NCI-H69 (cell line): Measurements from ENCODE around the gene EEF2K.

Experiments
- DNase-seq: peaks from one replicate; lab custom pipeline; 2025; lab: John Stamatoyannopoulos, UW

The EEF2K gene

DNA sequence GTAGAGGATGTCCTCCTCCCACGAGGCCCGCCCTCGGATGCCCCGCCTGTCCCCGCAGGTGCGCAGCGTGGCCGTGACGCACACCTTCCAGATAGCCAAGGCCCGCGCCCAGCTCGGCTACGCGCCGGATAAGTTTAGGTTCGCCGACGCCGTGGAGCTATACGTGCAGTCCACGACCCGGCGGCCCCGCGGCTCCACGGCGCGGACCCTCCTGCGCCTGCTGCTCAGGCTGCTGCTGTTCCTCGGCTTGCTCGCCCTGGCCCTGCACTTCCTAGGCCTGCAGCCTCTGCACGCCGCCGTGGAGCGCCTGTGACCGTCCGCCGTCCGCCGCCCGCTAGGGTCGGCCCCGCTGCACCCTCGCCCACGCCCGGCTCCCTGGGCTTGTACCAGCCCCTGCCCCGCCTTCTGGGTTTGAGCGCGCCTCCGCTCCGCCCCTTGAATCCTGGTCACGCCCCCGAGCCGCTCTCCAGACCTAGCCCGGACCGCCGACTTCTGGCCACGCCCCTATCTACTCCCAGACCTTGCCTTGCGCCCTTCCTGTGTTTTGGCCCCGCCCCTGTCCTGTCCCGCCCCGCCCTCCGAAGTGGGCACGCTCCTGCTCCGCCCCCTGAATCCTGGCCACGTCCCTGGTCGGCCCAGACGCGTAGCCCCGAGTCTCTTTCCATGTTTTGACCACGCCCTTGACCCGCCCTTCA is 15.8 kb upstream of the EEF2K start:
- DNase-seq, result peak; percentile 99

DNA sequence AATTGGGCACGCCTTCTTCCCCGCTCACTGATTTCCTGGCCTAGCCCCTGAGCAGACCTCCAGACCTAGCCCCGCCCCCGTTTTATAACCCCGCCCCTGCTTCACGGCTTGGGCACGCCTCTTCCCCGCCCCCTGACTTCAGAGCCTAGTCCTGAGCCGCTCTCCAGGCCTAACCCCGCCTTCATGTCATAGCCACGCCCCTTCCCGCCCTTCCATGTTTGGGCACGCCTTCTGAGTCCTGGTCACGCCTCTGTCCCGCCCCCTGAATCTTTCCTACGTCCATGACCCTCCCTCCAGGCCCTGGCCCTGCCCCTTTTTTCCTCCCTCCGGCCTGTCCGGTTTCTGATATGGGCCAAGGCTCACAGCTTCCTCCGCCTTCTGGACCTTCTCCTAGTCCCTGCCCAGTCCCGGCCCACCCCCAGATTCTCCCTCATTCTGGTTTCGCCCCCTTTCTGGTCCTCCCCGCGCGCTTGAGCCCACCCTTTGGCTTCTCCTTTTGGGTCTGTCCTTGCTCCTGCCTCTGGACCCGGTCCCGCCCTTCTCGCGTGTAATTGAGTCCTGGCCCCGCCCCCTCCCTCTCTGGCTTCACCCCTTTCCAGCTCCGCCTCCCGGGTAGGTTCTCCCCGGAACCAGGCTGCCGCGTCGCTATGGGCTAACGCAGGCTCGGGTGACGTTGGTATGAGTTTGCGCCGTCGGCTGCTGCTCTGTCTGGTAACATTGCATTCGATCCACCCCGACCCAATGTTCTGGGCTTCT is 15.1 kb upstream of the EEF2K start:
- peak; percentile 99 for DNase-seq

GRCh38 chr16:22191532-22192260 is 14.4 kb upstream of the EEF2K start:
- peak; percentile 60 for DNase-seq

- DNase-seq, result peak; percentile 73
Observed at GRCh38 chr16:22192261-22193062, 13.6 kb upstream of the EEF2K start.

- no peak for DNase-seq
Observed at GRCh38 chr16:22193063-22193411, 13.0 kb upstream of the EEF2K start.

- DNase-seq, result no peak
Observed at GRCh38 chr16:22194707-22195444, 11.2 kb upstream of the EEF2K start.

DNA sequence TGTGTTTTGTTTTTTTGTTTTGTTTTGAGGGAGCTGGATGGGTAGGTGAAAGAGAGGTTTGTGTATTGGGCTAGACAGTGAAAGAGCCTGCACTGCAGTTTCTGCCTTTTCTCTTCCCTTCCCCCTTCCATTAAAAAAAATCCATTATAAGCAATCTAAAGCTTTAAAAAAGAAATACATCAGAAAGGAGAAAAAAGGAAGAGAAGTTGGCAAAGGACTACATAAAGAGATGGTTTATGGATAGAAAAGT is 10.7 kb upstream of the EEF2K start:
- DNase-seq, result no peak

DNA sequence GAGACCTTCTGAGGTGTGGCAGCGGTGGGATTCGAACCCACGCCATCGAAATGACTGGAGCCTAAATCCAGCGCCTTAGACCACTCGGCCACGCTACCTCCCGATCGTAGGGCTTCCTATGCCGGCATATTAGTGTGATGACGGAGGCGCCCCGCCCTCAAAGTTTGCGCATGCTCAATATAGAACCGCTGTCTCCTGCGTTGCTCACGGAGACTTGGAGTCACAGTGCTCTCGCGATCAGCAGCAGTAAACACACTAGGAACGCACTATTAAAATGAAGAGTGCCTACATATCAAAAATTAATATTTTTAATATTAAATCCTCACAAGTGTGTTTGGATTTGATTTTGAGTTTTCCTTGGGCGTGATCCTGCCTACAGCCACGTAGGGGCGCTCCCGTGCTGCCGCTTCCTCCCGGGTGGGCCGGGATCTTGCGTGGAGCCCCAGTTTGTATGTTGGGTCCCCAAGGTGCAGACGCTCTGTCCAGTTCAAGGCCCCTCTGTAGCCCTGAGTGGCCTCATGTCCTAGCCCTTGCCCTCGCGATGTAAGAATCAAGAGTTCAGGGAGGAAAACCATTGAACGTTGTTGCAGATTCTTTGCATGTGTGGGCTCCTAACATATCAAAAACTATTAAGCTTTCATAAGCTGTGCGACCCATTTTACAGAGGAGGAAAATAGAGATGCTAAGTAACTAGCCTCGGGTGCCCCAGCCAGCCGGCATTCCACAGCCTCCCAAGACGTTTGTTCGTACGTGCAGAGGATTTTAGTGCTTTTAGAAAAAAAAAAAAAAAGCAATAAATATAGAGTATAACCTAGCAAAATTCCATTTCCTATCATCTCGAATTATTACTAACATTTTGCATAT is 10.2 kb upstream of the EEF2K start:
- DNase-seq, result peak; percentile 87

DNA sequence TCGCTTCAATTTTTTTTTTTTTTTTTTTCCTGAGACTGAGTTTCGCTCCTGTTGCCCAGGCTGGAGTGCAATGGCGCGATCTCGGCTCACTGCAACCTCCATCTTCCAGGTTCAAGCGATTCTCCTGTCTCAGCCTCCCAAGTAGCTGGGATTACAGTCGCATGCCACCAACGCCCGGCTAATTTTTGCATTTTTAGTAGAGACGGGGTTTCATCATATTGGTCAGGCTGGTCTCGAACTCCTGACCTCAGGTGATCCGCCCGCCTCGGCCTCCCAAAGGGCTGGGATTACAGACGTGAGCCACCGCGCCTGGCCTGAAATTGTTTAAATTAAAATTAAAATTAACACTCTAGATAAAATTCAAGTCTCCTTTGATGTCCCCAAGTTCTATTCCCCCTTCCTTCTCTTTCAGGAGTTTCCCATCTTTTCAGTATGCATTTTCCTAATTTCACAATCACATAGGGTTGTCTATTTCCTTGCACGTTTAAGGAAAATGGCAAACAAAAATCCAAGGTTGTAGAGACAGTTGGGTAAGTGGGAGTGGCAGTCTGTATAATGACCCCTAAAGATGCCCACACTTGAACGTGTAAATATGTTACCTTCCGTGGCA is 9.4 kb upstream of the EEF2K start:
- peak; percentile 22 for DNase-seq

DNA sequence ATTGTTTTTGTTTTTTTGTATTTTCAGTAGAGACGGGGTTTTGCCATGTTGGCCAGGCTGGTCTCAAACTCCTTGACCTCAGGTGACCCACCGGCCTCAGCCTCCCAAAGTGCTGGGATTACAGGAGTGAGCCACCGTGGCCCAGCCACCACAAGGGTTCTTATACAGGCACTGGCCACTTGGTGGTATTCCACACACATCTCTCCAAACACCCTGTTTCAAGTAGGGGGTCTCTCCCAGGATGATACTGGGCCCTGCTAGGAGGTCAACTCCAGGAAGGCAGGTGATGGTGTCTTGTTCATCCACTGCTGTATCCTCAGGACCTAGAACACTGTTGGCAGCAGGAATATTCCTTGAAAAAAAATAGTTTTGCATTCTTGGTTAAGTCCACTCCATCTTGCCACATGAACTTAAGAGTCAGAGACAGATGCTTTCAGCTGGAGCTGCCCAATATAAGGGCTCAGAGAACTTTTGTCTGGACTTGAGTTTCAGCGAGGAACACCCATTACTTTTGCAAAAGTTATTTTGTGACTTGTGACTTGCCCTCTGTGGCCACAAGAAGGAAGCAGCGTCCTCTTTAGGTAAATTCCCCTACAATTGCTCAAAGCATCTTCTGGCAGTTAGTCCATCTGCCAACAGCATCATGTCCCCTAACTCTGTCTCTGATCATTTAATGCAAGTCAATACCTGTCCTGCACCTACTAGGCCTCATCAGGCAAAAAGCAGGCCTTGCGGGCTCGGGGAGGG is 7.4 kb upstream of the EEF2K start:
- no peak for DNase-seq

- DNase-seq, result no peak
Observed at GRCh38 chr16:22202261-22202637, 3.8 kb upstream of the EEF2K start.

- no peak for DNase-seq
Observed at GRCh38 chr16:22203091-22203490, 3.0 kb upstream of the EEF2K start.

DNA sequence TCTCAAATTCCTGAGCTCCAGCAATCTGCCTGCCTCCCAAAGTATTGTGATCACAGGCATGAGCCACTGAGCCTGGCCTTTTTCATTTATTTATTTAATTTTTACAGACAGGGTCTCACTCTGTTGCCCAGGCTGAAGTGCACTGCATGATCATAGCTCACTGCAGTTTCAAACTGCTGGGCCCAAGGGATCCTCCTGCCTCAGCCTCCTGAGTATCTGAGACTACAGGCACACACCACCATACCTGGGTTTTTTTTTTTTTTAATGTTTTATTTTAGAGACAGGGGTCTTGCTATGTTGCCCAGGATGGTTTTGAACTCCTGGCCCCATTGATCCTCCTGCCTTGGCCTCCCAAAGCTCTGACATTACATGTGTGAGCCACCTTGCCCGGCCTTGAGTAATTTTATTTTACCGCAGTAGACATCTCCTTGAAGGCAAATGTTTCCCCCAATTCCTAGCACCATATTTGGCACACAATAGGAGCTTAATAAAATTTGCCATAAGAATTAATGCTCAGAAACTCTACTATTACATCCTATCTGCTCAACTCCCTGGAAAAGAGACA is 1.9 kb upstream of the EEF2K start:
- DNase-seq, result no peak

GRCh38 chr16:22205577-22206012 is 483 bp upstream of the EEF2K start:
- DNase-seq, result no peak

DNA sequence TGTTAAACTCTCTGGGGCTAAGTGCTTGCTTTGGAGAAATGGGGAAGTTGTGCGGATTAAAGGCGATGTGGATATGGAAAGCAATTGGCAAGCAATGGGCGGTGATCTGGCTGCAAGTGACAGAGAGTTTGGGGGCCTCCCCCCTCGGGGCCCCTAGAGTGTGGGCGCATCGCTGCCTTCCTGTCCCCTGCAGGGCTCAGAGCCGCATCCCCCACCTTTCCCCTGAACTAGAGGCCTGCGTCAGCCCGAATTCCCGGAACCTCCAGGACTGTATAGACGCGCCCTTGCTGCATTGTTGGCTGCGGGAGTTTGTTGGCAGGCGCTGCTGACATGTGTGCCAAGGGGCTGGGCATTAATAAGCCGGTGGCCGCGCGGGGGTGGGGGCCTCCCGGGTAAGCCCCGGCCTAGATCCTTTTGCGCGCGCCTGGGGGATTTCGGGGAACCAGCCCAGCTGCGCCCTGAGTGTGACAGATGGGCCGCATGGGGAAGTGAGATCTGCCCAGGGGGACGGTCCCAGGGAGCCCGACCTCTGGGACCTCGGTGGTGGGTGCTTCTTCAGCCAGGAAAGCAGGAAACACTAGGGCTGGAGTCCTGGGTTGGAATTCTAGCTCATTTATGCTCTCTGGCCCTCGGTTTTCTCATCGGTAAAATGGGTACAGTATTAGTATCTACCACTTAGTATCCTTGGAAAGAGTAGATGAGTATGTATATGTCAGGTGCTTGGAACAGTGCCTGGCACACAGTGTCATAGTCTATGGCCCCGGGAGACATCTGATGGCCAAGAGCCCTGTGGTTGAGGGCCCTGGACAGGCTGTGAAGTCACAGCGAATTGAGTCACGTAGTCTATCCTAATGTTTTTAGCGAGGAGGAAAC is 1.0 kb downstream of the EEF2K start:
- DNase-seq, result peak; percentile 83

GRCh38 chr16:22207715-22208360 is 1.8 kb downstream of the EEF2K start:
- no peak for DNase-seq

- DNase-seq, result no peak
Observed at GRCh38 chr16:22210285-22210684, 4.2 kb downstream of the EEF2K start.

DNA sequence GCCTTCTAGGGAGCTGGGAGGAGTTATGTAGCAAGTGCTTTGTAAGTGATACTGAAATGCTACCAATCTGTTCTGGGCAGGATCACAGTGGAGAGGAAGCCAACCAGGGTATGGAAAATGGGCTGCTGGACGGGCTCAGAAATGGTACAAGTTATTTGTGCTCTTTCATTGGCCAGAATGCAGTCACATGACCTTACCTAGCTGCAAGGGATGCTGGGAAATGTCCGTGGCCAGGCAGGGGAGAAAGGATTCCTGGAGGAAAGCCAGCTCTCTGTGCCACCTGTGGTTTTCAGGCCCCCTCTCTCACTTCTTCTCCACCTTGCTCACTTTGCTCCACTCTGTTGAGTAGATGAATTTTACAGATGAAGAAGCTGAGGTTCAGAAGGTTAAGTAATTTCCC is 4.8 kb downstream of the EEF2K start:
- DNase-seq, result no peak
